Measurements from ENCODE around the gene LRCH3.
"Not testable (repeated sequence)": the region's sequence is repeated elsewhere in the genome, so short reads cannot be mapped to it uniquely, and the experiment has no call there.

LRCH3 gene

DNA sequence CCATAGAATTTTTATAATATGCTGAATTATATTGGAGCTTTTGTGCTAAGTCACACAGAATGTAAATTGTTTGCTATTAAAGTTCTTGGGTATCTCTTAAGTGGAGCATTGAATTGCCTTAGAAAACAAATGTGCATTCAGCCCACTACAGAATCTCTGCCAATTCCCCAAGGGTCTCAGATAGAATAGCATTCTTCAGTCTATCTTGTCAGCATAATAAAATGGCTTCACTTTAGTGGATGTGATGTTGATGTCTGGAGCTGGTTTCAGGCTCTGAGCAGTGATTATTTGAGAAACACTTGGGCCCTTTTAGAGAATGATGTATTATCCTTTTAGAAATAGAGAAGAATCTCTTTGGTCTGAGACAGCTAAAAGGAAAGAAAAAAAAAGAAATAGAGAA, 45.2 kb downstream of the LRCH3 start:
- DNase-seq (ENCODE audit: low spot score) = no peak

GRCh38 chr3:197837282-197837681, 46.2 kb downstream of the LRCH3 start:
- DNase-seq (ENCODE audit: low spot score) = no peak

DNA sequence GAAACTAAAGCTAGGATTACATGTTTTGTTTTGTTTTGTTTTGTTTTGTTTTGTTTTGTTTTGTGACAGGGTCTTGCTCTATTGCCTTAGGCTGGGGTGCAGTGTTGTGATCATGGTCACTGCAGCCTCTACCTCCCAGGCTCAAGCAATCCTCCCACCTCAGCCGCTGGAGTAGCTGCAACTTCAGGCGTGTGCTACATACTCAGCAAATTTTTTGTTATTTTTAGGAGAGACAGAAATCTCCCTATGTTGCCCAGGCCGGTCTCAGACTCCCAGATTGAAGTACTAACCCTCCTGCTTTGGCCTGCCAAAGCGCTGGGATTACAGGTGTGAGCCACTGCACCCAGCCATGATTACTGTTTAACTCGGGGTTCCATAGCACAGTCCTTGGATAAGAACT, 50.7 kb downstream of the LRCH3 start:
- no peak for DNase-seq (ENCODE audit: low spot score)

GRCh38 chr3:197846491-197846890, 55.4 kb downstream of the LRCH3 start:
- DNase-seq (ENCODE audit: low spot score) = no peak

DNA sequence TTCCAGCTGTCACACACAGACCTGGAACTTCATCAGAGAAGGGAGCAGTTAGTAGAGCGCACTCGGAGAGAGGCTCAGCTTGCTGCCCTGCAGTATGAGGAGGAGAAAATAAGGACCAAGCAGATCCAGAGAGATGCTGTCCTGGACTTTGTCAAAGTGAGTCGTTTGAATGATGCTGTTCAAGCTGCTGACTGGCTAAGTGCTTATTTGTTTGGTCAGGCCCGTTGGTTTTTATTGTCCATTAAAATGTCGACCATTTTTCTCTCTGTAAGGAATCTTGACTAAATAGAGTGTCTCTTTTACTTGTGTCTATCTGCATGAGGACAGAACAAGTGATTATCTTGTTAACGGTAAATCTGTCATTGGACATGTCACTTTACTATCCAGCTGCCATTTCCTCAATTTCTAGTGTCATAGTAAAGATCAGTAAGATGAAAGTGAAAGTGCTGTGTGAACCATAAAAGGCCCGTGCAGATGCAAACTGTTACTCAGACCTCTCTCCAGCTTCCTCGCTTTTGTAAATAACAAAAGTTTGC, 56.9 kb downstream of the LRCH3 start:
- DNase-seq (ENCODE audit: low spot score) = peak; percentile 74

DNA sequence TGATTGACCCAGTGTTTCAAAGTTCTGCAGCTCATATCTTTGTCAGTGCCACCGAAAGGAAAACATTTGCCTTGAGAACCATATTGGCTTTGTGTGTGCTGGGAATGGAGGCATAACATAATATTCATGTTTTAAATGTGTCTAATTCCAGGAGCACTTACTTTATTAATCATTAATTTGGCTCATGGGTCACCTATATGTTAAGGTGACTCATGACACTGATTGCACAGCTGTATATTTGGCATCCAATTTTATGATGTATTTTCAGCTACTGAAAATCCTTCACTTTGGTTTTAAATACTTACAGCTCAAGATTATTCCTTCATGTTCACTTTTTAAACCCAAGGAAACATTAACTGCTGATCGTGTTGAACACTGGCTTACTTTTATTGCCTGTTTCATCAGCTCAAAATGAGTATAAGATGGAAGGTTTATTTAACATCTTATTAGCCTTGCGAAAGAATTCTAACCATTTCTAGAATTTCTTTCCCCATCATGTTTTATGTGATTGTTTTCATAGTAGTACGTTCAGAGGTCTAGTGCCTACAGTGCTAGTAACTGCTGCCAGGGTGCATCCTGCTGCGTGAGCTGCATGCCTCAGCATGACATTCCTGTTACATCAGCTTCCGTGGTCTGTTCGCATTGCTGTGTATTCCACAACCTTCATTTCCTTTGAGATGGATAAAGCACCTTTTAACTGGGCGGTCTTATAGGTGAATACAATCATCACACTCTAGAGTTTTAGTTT, 63.7 kb downstream of the LRCH3 start:
- no peak for DNase-seq (ENCODE audit: low spot score)

DNA sequence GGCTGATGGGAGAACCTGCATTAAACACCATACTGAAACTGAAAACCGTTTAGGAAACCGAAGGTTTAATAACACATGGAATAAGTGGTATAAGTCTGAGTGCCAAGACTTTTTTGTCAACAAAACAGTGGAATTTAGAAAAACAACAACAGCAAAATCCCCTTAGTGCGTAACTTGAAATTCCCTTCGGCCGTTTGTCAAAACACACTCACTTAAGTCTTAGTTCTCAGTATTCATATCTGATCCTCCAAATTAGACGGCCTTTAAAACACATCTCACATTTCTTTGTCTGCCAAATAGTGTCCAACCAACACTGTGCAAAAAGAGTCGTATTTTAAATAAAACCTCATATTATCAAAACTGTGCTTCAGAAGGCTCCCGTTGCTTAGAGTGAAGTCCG, 64.5 kb downstream of the LRCH3 start:
- DNase-seq (ENCODE audit: low spot score) = no peak

DNA sequence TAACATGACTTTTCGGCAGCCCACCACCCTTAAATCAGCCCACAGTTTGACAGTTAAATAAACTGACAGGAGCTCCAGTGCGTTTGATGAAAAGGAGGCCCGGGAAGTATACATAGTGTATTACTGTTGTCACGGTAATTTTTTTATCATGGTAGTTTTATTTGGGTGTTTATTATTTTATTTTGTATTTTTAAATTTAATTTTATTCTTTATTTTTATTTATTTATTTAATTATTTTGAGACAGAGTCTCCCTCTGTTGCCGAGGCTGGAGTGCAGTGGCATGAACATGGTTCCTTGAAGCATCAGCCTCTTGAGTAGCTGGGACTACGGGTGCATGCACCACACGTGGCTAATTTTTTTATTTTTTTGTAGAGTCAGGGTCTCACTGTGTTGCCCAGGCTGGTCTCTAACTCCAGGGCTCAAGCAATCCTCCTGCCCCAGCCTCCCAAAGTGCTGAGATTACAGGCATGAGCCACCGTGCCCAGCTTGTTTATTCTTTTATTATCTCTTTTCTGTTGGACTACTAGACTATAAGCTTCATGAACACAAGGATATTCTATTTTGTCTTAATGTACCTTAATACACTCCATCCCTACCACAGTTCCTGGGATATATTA, 65.3 kb downstream of the LRCH3 start:
- DNase-seq (ENCODE audit: low spot score) = no peak

GRCh38 chr3:197858133-197858532, 67.1 kb downstream of the LRCH3 start:
- no peak for DNase-seq (ENCODE audit: low spot score)

DNA sequence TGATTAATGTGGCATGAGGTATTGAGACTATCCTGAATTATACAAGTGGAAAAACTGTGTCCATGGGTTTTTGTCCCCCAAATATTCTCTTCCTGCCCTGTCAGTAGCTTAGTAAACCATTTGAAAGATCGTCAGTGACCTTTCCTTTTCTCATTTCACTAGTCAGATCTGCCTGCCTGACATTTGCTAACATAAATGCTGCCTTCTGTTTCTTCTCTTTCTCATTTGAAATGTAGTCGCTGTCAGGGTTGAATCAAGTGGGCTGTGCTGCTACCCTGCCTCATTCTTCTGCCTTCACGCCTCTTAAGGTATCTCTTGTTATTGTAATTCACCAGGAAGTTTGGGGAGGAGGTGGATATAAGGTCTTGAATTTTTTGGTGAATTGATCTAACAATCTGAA, 67.5 kb downstream of the LRCH3 start:
- DNase-seq (ENCODE audit: low spot score) = no peak

DNA sequence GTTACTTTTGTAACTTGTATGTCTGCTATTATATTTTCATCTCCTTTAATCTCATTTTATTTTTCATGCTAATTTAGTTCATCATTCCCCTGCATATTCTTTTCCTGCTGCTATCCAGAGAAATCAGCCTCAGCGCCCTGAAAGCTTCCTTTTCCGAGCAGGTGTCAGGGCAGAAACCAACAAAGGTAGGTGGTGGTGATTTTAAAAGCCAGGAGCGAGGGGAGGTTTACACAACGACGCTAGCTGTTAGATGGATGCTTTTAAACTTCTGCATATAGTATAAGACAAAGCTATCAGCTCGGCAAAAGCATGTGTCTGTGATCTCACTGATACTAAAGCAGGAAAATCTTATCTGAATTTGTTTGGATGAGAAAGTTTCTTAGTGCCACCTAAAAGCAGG, 75.0 kb downstream of the LRCH3 start:
- DNase-seq (ENCODE audit: low spot score) = no peak

- no peak for DNase-seq (ENCODE audit: low spot score)
These were observed 82.3 kb downstream of the LRCH3 start for GRCh38 chr3:197873329-197873728.

DNA sequence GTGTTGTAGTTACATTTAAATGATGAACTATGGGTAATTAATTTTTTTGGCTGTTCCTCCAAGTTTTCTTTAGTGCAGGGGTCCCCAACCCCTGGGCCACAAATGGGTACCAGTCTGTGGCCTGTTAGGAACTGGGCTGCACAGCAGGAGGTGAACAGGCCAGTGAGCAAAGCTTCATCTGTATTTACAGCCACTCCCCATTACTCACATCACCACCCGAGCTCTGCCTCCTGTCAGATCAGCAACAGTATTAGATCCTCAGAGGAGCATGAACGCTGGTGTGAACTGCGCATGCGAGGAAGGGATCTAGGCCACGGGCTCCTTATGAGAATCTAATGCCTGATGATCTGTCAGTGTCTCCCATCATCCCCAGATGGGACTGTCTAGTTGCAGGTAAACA, 83.0 kb downstream of the LRCH3 start:
- DNase-seq (ENCODE audit: low spot score) = no peak

GRCh38 chr3:197874653-197875052, 83.6 kb downstream of the LRCH3 start:
- DNase-seq (ENCODE audit: low spot score) = no peak

GRCh38 chr3:197877902-197878301, 86.8 kb downstream of the LRCH3 start:
- no peak for DNase-seq (ENCODE audit: low spot score)

- DNase-seq (ENCODE audit: low spot score) = no peak
These were observed 87.4 kb downstream of the LRCH3 start for GRCh38 chr3:197878427-197878826.

GRCh38 chr3:197880491-197881269, 89.6 kb downstream of the LRCH3 start:
- no peak for DNase-seq (ENCODE audit: low spot score)

GRCh38 chr3:197881270-197881969, 90.4 kb downstream of the LRCH3 start:
- DNase-seq (ENCODE audit: low spot score) = no peak

- DNase-seq (ENCODE audit: low spot score) = no peak
These were observed 90.9 kb downstream of the LRCH3 start for GRCh38 chr3:197881970-197882338.

GRCh38 chr3:197882586-197882985, 91.5 kb downstream of the LRCH3 start:
- DNase-seq (ENCODE audit: low spot score) = no peak

- no peak for DNase-seq (ENCODE audit: low spot score)
These were observed 92.5 kb downstream of the LRCH3 start for GRCh38 chr3:197883541-197883940.

DNA sequence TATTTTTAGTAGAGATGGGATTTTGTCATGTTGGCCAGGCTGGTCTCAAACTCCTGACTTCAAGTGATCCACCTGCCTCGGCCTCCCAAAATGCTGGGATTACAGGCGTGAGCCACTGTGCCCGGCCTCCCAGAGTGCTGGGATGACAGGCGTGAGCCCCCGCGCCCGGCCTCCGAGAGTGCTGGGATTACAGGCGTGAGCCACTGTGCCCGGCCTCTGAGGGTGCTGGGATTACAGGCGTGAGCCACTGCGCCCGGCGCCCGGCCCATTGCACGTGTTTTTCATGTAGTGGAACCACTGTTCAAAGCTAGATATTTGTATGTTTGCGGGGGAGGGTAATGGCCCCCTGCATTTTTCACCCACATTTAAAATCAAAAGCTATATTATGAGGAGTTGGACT, 93.3 kb downstream of the LRCH3 start:
- DNase-seq (ENCODE audit: low spot score) = not testable (repeated sequence)
